Astrocyte (in vitro differentiated cells and primary cell): ENCODE measurements around the gene STARD13.

Experiments used
- CTCF ChIP-seq: IDR thresholded peaks from 2 replicates; pipeline ENCODE4 v1.5.1; 2011; ENCODE audit warnings: low read depth, mild to moderate bottlenecking, inconsistent platforms, low read length, moderate library complexity; ENCODE audit not compliant: insufficient read depth
- EZH2 ChIP-seq: IDR thresholded peaks from 2 replicates; pipeline ENCODE4 v1.6.1; 2012; ENCODE audit warnings: mild to moderate bottlenecking, low read length, inconsistent platforms; ENCODE audit not compliant: insufficient read depth

GRCh38 chr13:33303855-33304597 is 18.5 kb upstream of the STARD13 start:
- TF ChIP-seq CTCF (no peak), EZH2 (no peak)
